ENCODE data around the gene ELANE.

ELANE gene

DNA sequence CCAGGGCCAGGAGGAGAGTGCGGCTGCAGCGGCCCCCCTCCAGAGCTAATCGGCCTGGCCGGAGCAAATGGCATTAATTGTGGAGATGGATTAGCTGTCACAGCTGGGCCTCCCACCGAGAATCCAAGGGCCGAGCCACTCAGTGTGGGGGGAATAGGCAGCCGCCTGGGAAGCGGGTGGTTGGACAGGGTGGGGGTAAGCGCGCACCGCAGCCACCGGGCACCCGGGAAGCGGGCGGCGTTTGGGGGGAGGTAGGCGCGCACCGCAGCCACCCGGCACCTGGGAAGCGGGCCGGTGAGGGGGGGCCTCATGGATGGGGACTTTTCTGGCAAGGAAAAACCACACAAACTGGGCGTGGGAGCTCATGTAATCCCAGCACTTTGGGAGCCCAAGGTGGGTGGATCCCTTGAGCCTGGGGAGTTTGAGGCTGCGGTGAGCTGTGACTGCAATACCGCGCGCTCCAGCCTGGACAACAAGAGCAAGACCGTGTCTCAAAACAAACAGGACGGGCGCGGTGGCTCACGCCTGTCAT is 51.2 kb downstream of the ELANE start:
- no peak overlapping the region for H3K27ac Mint-ChIP-seq
- DNase-seq = no peak
- H3K4me3 Mint-ChIP-seq = no peak overlapping the region
- no peak for ATAC-seq (replicated peaks)
- H3K4me1 Mint-ChIP-seq = peaks cover 24 to 43% of the 10 kb centered on the region in 2 donors
- peaks cover 16 to 39% of the 10 kb centered on the region in 2 donors for H3K36me3 Mint-ChIP-seq
- no peaks in the 10 kb centered on the region for H3K27me3 Mint-ChIP-seq
- no peaks in the 10 kb centered on the region for H3K9me3 Mint-ChIP-seq

DNA sequence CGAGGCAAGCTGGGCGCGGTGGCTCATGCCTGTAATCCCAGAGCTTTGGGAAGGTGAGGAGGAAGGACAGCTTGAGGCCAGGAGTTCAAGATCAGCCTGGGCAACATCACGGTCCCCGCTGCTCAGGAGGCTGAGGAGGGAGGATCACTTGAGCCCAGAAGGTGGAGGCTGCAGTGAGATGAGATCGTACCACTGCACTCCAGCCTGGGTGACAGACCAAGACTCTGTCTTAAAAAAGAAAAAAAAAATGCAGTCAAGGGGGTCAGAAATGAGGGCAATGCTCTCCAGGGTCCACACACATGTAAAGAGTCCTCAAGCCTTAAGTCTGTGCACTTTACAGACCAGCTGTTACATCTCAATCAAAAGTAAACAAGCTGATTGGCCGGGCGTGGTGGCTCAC is 52.4 kb downstream of the ELANE start:
- peaks cover 32 to 55% of the 10 kb centered on the region in 2 donors for H3K4me1 Mint-ChIP-seq
- H3K4me3 Mint-ChIP-seq = no peak overlapping the region
- DNase-seq = no peak
- no peak overlapping the region for H3K27ac Mint-ChIP-seq
- no peaks in the 10 kb centered on the region for H3K27me3 Mint-ChIP-seq
- H3K9me3 Mint-ChIP-seq = no peaks in the 10 kb centered on the region
- no peak for ATAC-seq (replicated peaks)
- peaks cover 14 to 39% of the 10 kb centered on the region in 2 donors for H3K36me3 Mint-ChIP-seq

All from stimulated activated naive B cell treated with anti-CD40 and anti-IgM and Interleukin-4, amounts not matched to agents 10 μg/mL and 1 μg/mL and 100 μg/mL, for 72 hours (primary cell).